AG09309 (cell line): Measurements from ENCODE around the gene SND1.

Experiments
- DNase-seq: peaks from one replicate; pipeline ENCODE4 v3.0.0-alpha.2; 2010; ENCODE audit warnings: low read depth
- H3K4me3 ChIP-seq: 2 replicates; pipeline ENCODE4 v1.5.1; 2011; ENCODE audit warnings: mild to moderate bottlenecking, low read depth, low read length, moderate library complexity; ENCODE audit not compliant: control insufficient read depth
- TF ChIP-seq, protein P1 (sequence below): IDR thresholded peaks from 2 replicates; pipeline ENCODE4 v1.5.1; 2011; ENCODE audit warnings: mild to moderate bottlenecking, low read depth, low read length, inconsistent platforms; ENCODE audit not compliant: insufficient read depth, control insufficient read depth; ENCODE audit errors: missing control alignments

SND1 gene

DNA sequence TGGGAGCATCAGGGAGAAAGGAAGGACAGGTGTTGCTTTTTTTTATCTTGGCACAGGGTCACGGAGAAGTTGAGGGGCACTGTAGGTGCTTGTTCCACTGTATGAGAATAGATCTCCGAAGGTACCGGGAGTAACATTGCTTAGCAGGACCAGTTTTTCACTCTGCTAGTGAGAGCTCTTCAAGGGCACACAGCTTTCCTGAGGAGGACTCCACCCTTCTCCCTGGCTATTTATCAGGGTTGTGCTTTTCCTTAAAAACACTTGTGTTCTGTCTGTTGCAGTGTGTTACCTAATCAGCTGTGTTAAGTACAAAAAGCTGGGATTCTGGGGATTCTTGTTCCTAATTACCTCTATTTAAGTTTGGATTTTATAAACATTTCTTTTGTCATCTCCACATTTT, 160.5 kb downstream of the SND1 start:
- no peak overlapping the region for H3K4me3 ChIP-seq
- DNase-seq, result no peak
- TF ChIP-seq, protein P1, sequence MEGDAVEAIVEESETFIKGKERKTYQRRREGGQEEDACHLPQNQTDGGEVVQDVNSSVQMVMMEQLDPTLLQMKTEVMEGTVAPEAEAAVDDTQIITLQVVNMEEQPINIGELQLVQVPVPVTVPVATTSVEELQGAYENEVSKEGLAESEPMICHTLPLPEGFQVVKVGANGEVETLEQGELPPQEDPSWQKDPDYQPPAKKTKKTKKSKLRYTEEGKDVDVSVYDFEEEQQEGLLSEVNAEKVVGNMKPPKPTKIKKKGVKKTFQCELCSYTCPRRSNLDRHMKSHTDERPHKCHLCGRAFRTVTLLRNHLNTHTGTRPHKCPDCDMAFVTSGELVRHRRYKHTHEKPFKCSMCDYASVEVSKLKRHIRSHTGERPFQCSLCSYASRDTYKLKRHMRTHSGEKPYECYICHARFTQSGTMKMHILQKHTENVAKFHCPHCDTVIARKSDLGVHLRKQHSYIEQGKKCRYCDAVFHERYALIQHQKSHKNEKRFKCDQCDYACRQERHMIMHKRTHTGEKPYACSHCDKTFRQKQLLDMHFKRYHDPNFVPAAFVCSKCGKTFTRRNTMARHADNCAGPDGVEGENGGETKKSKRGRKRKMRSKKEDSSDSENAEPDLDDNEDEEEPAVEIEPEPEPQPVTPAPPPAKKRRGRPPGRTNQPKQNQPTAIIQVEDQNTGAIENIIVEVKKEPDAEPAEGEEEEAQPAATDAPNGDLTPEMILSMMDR, result no peak

DNA sequence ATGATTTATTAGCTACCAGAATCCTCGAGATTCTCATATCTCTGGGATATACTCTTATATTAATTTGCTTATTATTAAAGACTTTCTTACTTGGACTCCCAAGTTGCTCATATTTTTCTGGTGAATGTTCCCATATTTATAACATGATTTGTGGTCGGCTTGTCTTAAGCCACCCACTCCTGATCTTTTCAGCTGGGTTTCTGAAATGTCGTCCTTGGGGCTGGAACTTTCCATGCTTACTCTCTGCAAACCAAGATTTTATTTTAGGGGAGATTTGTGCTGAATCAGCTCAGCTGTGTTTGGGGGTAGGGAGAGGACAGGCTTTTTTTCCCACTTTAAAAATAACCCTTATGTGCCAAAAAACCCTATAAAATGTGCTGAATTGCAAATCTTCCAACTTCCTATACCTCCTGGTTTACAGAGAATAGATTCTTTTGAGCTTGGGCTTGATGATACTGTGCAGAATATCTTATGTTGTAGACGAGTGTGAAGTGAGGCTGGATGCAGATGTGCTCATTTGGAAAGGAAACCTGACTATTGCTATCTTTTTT, 162.1 kb downstream of the SND1 start:
- TF ChIP-seq, protein P1, result no peak
- H3K4me3 ChIP-seq, result no peak overlapping the region

DNA sequence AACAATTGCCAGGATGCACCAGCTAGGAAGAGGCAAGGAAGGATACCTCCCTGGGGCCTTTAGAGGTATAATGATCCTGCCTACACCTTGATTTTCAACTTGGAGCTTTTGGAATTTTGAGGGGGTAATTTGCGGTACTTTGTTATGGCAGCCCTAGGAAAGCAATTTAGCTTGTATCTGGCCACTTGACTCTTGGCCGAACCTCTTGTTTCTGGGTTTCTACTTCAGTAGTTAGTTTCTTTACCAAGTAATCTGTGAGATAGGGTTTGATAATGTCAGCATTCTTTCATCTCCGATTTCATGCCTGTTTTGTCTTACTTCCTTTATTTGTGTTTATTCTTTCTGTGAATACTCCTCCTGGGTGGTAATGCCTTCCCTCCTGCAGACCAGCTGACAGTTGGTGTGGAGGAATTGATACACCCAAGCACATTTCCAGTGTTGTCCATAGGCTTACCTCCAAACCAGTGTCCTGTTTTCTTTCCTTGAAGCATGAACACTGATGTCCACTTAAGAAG, 163.7 kb downstream of the SND1 start:
- no peak overlapping the region for H3K4me3 ChIP-seq
- TF ChIP-seq, protein P1, result no peak
- no peak for DNase-seq

More for the DNA sequence above, 162.1 kb downstream of the SND1 start:
- no peak for DNase-seq

DNA sequence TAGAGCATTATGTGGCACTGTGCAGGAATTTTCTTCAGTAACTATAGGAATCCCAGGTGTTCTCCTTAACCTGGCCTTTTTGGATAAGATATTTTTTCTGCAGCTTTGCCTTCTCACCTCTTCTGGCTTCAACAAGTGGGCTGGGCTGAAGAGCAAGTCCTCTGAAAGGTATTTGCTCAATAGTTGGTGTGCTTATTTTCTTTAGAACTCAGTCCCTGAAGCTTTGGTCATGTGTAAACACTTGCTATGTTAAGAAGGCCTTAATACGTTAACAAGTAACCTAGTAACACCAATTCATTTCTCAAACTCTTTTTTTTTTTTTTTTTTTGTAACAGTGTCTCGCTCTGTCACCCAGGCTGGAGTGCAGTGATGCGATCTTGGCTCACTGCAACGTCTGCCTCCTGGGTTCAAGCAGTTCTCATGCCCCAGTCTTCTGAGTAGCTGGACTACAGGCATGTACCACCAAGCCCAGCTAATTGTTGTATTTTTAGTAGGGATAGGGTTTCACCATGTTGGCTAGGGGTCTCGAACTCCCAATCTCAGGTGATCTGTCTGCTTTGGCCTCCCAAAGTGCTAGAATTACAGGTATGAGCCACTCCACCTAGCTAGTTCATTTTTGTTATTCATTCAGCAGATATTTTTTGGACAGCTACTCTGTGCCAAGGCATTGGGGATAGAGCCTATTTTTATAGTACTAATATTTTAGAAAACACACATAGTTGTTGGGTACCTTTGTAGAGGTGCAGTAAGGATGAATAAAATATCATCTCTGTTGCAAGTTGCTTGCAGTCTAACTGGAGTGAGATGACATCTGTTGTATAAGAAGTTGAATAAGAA, 164.6 kb downstream of the SND1 start:
- TF ChIP-seq, protein P1, result no peak
- DNase-seq, result no peak
- H3K4me3 ChIP-seq, result no peak overlapping the region

DNA sequence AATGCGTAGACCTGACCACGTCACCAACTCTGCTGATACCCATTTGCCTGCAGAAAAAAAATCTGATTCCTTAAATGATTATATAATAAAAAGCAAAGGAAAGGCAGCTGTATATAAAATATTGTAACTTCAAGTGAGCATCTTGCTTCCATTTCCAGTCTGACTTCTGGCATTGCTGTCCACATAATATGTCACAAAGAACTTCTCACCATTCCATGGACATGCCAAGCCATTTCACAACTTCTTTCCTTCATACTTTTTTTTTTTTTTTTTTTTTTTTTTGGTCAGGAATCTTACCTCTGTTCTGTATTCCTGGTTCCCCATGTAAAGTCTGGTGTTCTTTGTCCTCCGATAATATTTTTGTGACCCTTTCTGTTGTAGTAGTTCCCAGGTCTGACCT, 165.5 kb downstream of the SND1 start:
- DNase-seq, result no peak
- no peak overlapping the region for H3K4me3 ChIP-seq
- TF ChIP-seq, protein P1, result no peak

DNA sequence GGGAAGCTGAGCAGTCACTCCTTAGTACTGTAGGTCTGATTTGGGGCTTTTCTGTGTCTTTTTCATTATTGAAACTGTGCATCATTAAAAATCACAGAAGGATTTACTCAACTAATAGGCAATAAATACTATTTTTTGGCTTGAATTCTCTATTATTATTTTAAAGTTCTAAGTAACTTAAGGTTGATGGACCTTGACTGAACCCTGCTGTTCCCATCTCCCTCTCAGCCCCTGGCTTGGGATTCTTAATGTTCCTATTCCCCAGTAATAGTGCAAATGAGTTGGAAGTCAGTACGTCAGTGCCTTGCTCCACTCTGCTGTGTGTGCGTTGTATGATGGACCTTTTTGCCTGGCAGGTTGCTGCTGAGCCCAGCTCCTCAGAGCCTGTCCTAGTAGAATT, 166.3 kb downstream of the SND1 start:
- DNase-seq, result no peak
- no peak overlapping the region for H3K4me3 ChIP-seq
- TF ChIP-seq, protein P1, result no peak
